NCI-H2081 (cell line): ENCODE results near the gene FAM47E.
"Not testable (repeated sequence)": the region's sequence is repeated elsewhere in the genome, so short reads cannot be mapped to it uniquely, and the experiment has no call there.

Experiments used
- DNase-seq, 2 experiments: peaks; one replicate each; lab custom pipeline; 2025; lab: John Stamatoyannopoulos, UW

FAM47E gene

DNA sequence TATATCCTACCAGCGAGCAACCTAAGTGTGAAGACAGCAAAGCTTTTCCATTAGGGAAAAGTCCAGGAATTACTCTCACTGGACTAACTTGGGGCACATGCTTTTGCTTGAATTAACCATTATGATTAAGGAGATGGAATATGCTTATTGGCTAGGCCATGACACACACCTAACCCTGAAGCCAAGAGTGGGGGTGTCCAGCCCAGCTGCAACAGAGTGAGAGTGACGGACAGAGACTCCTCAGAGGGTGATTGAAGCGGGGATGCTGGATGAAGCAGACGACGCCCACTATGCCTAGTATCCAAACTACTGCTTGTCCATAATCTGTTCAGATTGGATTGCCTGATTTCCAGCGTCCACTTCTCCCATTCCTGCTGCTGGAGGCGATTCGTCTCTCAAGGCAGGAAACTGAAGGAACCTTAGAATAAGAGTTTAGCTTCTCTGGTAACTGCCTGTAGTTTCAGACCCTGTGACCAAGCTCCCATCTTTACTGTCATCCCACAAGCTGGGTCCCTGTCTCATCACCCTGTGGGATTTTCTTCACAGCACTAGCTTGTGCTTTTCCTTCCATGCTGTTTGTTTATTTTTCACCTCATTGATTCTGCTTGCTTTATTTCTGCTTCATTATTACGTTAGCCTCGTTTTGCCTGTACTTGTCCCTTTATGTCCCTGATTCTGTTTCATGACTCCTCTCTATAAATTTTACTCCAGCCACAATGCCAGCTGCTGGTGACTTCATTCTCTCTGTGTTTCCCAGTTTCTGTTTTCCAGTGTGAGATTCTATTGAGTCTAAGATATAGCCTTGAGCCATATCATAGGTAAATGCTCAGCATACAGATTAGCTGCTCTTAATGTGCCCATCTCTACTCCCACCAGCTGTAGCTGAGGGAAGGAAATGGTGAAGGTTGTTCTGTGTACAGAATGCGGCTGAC lies 19.0 kb downstream of the FAM47E start:
- DNase-seq = peak in 1 of 2 experiments; percentile 30

DNA sequence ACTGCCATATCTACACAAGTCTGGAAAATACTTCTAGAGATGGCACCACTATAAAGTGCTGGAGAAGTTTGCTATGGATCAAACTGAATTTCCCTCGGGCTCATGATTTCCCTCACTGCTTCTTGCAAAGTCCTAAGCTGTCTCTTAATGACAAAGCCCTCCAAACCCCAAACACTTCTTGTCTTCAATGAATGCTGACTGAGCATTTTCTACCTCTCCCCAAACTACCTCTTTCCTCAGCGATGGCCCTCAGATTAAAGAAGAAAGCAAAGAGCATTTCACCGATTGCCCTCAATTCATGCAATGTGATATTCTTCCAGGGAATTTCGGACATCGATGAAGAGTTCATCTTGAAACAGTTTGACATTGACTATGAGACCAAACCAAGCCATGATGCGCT lies 19.7 kb downstream of the FAM47E start:
- no peak for DNase-seq

DNA sequence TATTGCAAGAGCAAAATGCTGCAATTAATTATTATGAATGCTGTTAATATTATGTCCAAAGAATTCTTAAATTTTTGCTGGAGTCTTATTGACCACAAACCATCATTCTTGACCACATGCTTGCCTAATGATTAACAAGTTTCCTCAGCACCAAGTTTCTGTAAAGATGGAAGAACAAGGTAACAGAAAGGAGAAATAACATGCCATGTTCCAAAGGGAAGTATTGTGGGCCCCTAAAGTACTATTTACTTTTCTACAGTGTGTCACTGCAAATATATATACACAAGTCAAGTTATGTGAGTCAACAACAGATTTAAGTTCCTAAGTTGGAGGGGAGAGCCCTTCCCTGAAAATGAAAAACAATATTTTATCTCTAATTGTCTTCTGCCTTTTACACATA lies 20.6 kb downstream of the FAM47E start:
- DNase-seq = no peak

DNA sequence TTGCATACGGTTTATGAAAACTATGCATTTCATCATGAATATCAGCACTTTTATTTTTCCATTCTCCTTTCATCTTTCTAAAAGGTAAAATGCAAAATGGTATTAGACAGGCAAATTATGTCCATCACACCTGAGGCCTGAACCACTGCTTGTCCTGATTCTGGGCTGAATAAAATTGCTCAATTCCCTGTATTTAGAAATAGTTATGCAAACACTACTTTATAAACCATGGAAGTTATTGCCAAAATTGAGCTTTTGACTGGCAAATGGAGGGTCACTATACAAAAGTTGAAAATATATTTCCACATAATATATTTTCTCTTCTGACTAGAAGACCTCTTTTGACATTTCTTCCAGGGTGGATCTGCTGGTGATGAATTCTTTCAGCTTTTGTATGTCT lies 21.1 kb downstream of the FAM47E start:
- DNase-seq = no peak

DNA sequence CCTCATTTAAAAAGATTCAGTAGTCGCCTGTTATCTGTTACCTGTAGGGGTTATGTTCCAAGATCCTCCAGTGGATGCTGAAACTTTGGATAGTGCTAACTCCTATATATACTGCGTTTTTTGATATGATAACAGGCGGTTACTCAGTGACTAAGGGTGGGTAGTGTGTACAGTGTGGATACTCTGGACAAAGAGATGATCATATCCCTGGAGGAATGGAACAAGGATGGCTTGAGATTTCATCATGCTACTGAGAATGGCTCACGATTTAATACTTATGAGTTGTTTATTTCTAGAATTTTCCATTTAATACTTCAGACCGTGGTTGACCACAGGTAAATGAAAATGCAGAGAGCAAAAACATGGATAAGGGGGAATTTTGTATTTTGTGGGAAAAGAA lies 21.5 kb downstream of the FAM47E start:
- DNase-seq = no peak

DNA sequence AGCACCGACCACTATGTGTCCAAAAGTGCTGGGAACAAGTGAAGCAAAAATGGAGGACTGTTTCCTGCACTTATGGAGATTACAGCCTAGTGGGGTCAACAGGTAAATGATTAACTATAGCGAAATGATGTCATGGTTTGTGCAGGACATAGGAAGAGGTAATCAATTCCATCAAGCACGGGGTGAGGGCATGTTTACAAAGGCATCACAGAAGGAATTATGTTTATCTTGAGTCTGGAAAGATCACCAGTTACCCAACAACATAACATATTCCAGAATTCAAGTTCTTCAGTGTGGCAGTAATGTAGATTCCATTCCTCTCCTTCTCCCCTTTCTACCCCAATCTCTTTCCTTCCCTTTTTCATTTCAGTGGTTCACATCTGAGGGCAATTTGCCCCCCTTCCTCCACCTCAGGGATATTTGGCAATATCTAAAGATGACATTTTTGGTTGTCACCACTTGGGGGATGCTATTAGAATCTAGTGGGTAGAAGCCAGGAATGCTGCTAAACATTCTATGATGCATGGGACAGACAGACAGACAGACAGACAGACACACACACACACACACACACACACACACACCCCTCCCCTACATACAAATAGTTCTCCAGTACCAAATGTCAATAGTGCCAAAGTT lies 24.1 kb downstream of the FAM47E start:
- DNase-seq = no peak

DNA sequence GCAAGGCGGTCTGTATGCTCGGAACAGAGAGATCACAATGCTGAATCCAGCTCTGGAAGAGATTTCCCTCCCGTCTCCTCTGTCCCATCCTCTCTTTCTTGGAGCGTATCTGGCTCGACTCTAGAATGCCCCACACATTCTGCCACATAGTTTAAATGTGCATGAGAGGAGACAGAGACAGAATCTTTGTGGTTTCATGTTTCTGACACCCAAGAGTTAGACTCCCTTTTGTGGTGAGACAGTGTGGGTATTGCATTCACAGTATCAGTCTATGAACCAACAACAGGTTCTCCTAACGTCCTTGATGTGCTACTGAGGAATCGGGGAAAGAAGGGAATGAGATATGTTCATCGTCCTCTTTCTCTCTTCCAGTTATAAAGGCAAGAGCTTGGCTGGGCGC lies 25.3 kb downstream of the FAM47E start:
- no peak for DNase-seq

DNA sequence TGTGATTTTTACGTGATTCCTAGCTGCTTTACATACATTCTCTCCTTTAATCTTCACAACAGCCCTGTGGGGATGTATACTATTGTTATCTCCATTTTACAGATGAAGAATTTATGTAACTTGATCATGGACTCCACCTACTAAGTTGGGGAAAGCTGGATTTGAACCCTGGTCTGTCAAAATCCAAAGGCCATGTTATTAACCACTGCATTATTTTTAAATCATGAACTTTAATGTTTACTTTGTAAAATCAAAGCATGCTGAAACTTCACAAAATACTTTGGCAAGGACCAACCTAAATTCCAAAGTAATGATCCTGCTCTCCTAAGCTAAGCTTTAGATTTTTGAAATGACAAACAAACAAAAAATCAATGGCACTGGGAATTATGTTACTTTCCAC lies 26.1 kb downstream of the FAM47E start:
- no peak for DNase-seq

DNA sequence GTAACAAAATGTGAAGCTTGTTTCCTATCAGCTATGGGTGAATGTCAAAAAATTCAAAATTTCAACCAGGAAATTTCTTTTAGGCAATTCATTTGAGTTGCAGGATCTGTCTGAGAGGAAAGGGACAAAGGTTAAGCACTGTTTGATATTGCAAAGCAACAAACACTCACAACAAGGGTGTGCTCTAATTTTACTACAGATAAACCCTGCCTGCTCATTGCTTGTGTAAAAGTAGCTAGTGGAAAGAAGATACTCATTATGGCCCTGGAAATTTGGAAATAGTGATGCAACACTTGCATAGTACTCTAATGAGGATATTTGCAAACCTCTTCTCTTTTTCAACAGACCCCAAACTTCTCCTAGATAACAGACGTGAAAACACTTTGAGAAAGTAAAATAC lies 27.1 kb downstream of the FAM47E start:
- no peak for DNase-seq

DNA sequence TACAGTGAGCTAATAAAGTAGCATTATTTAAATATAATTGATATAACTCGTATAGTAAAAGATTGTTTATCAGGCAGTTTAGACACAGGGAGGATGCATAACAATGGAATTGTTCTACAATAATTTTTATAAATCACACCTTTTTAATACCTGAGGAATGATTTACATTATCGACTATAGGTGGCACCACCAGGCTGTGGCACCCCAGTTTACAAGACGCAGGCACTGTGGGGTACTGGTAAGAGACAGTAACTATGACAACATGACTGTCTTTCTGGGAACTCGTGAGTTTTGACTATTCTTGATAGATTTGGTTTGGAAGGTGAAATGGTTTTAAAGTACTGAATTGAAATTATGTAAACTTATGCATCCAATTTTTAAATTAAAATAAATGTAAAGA lies 27.9 kb downstream of the FAM47E start:
- DNase-seq = no peak

DNA sequence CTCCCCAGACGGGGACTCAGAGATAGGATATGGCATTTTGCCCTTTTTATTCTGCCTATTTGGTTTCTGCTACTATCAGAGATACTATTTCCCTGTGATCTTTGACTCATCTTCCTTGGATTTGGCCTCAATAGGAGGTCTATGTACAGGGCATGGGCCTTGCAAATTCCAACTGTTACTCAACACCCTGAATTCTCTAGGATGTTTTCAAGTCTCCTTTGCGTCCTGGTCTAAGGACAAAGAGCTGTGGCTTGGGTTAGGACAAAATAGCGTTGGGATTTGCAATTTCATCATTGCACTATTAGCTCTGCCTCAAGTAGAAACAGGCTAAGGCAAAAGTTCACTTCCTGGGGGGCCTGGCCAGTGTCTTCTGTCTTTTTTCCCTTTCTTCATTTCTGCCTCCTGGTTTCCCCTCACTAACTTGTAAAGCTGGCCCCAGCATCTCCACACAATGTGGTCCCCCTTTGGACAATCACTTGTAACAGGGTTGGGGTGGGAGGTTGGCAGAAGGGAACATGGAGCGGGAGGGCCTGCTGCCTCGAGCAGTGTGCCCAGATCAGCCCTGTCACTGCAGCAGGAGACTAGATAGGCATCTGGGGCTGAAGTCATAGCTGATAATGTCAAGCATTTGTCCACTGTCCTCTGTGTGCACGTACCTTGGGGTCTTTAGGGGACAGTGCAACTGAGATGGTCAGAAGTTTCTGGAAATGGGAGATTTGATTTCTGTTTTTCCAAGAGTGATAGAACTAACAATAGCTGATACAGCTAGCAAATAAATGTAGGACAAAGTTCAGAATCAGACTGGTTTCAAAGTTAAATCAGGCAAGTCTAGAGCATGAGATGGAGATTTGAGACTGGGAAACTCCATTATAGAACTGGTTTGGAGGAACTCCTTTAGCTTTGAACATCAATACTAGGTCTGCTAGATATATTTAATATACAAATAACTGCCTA lies 29.2 kb downstream of the FAM47E start:
- DNase-seq = no peak

DNA sequence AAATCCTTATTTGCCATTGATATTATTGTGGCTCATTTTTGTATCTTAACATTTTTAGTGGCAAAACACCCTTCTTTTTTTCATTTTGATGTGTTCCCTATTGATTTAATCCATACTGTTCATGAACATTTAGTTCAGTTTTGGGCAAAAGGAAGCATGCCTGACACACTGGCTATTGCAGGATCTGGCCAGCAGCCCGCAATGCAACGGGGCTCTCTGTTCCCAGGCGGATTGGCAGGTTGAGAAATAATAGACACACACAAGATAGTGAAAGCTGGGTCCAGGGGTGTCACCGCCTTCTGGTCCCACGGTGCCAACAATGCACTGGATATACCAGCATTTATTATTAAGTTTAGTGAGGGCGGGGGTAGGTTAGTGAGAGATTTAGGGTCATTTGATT lies 30.1 kb downstream of the FAM47E start:
- not testable (repeated sequence) for DNase-seq

DNA sequence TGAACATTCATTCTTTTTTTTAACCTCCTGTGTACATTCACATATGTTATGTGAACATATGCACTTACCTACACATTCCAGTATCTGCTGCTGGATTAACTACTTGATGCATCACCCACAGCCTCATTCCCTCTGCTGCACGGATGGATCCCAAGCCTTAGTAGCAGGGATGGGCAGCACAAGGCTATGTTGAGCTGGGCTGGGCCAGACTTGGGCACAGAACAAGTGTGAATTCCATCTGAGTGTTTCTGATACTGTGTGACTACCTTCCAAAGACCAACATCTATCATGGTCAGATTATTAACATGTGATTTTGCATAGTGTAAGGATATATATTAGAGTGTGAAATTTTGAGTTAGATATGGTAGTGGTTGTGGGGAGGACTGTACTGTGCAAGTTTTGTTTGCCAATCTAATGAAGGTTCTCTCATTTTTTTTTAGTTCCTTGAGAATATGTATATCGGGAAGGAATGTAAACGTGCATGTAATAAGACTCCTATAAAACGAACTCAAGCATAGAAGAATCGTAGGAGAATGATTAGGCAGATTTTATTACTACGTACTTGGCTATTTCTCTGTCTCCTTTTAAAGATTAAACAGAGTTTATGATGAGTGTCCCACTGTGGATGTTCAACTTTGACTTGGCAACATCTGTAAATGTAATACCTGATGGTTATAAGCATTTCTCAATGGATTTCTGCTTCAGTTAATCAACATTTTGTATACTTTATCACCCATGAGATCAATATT lies 31.6 kb downstream of the FAM47E start:
- no peak for DNase-seq

DNA sequence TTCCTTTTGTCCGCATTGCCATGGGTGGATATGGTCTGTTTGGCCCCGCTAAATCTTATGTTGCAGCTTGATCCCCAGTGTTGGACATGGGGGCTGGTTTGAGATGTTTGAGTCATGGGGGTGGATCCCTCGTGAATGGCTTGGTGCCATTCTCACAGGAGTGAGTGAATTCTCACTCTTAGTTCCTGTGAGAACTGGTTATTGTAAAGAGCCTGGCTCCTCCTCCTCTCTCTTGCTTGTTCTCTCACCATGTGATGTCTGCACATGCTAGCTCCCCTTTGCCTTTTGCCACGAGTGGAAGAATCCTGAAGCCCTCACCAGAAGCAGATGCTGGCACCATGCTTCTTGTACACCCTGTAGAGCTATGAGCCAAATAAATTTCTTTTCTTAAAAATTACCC lies 32.4 kb downstream of the FAM47E start:
- no peak for DNase-seq

DNA sequence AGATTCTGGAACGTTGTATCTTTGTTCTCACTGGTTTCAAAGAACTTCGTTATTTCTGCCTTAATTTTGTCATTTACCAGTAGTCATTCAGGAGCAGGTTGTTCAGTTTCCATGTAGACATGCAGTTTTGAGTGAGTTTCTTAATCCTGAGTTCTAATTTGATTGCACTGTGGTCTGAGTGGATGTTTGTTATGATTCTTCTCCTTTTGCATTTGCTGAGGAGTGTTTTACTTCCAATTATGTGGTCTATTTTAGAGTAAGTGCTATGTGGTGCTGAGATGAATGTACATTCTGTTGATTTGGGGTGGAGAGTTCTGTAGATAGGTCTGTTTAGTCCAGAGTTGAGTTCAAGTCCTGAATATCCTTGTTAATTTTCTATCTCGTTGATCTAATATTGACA lies 36.3 kb downstream of the FAM47E start:
- not testable (repeated sequence) for DNase-seq

DNA sequence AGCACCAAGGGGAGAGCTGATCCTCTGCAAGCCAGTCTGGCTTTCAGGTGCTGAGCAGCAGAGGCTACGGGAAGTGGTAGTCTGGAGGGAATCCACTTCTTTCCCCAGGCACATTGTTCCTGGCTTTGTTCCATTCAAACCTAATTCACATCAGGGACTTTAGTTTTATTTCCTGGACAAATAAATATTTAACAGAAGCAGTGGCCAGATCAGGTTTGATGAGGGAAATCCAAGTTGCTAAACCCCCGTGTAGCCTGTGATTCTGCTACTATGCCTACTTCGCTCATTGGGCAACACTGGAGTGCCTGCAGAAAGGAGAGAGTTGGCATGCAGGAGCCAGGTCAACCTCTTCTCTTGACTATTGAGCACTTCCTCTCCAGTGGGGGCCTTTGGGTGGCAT lies 41.2 kb downstream of the FAM47E start:
- no peak for DNase-seq

DNA sequence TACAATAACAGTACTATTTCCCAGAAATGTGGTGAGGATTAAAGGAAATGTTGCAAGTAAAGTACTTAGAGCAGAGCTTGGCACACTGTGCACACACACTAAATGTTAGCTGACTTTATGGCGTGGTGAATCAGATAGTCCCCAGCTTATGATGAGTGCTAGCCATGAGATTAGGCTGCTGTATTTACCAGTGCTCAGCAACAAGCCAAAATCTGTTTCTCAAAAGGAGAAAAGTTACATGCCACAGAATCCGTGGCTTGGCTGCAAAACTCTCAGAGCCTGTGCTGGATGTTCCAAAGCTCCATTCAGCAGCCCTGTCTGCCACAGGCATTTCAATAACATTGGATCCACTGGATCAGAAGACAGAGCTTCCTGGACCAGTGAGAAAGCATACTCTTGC lies 42.3 kb downstream of the FAM47E start:
- no peak for DNase-seq

DNA sequence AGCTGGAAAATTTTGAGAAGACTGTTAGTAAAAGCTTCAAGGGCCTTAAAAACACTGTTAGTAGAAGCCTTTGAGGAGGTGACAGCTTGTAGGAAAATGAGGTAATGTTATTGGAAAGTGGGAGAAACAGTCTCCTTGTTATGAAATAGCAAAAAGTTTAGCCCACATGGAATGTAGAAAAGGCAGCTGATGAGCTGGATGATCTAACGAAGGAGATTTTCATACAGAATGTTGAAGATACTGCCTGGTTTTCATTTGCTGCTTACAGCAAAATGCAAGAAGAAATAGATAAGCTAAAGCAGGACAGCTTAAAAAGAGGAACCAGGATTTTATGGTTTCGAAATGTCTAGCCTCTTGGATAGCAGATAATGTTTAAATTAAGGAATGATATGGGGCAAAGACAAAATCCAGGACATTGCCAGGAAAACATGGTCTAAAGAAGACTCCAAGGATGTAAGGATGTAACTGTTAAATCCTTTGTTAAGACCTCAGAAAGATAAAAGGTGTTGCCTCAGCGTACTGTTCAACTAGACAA lies 44.8 kb downstream of the FAM47E start:
- DNase-seq = no peak

DNA sequence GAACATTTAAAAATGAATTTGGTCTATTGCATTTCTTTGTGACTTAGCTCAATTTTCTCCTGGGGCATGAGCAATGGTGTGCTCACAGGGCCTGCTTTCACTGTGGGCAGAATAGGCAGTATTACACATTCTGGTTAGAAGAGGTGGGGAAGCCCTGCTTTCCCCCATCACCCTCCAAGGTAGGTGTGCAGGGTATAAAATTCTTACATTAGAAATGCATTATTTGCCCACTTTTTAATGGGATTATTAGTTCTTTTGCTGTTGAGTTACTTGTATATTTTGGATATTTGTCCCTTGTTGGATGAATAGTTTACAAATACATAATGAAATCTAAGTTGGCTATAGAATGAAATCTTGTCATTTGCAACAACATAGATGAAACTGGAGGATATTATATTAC lies 46.7 kb downstream of the FAM47E start:
- no peak for DNase-seq

DNA sequence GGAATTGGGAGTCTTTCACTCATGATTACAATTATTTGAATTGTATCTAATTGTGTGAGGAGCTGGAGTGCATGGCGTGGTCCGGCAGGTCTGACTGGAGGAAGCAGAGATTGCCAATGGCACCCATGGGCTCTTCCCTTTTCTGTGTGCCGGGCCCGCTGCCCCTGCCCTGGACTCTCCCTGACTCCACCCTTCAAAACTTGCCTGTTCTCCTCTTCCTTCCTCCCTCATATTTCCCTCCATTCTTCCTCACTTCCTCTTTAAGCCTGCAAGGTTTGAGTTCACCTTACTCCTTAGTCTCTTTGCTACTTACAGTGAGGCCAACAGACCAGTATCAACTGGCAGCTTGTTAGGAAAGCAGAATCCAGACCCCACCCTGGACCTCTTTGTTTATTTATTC lies 48.5 kb downstream of the FAM47E start:
- no peak for DNase-seq

DNA sequence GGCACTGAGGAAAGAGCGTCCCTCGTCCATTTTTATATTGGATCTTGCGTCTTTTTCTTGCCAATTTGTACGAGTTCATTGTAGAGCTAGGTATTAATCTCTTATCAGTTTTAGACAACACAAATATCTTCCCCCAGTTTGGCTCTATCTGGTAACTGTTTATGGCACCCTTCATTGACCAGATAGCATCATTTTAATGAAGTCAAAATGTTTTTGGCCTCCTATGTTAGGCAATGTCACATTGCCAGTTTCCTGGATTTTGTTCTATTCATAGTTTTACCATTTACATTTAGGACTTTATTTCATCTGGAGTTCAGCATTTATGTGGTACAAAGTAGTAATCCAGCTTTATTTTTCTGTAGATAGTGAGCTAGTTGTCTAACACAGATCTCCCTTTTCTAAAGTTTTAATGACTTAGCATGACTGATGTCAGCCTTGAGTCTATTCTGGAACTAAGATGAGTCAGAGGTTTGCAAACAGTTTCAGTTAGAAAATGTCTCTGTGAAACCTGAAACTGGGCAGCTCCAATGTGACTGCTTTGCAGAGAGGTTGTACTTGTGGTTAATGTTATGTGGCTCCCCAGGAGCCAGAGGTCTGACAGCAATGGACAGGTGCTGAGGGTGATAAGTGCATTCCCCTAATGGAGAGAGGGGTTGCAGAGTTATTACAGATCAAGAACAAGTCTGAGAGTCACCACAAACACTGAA lies 49.7 kb downstream of the FAM47E start:
- DNase-seq = no peak
